AML-193 (cell line): ENCODE measurements around the gene KCTD12.
"Not testable (repeated sequence)": the region's sequence is repeated elsewhere in the genome, so short reads cannot be mapped to it uniquely, and the experiment has no call there.

Experiments
- DNase-seq, 2 experiments: peaks; one replicate each; lab custom pipeline; 2025; lab: John Stamatoyannopoulos, UW

KCTD12 gene

GRCh38 chr13:76886292-76887075 lies at the start of gene KCTD12:
Gene KCTD12, minus strand, starts transcription at chr13:76886405. Its CDS starts 257 bp downstream, at chr13:76886148.
- DNase-seq = peak; percentile 63 to 71

- no peak for DNase-seq
Observed at GRCh38 chr13:76934671-76935070, 48.5 kb upstream of the KCTD12 start.

GRCh38 chr13:76932076-76932475 lies 45.9 kb upstream of the KCTD12 start:
- DNase-seq = no peak

- no peak for DNase-seq
Observed at GRCh38 chr13:76929851-76930374, 43.7 kb upstream of the KCTD12 start.

- no peak for DNase-seq
Observed at GRCh38 chr13:76929320-76929719, 43.1 kb upstream of the KCTD12 start.

- no peak for DNase-seq
Observed at GRCh38 chr13:76928456-76928855, 42.3 kb upstream of the KCTD12 start.

GRCh38 chr13:76927955-76928354 lies 41.8 kb upstream of the KCTD12 start:
- no peak for DNase-seq

GRCh38 chr13:76925115-76925514 lies 38.9 kb upstream of the KCTD12 start:
- DNase-seq = no peak

GRCh38 chr13:76921516-76921915 lies 35.3 kb upstream of the KCTD12 start:
- DNase-seq = no peak

GRCh38 chr13:76917755-76918481 lies 31.7 kb upstream of the KCTD12 start:
- DNase-seq = not testable (repeated sequence)

- no peak for DNase-seq
Observed at GRCh38 chr13:76917095-76917494, 30.9 kb upstream of the KCTD12 start.

GRCh38 chr13:76913898-76914297 lies 27.7 kb upstream of the KCTD12 start:
- DNase-seq = no peak

- no peak for DNase-seq
Observed at GRCh38 chr13:76912476-76912875, 26.3 kb upstream of the KCTD12 start.

GRCh38 chr13:76904507-76904906 lies 18.3 kb upstream of the KCTD12 start:
- no peak for DNase-seq

- DNase-seq = peak; percentile 79 to 88
Observed at GRCh38 chr13:76903544-76904162, 17.4 kb upstream of the KCTD12 start.

- not testable (repeated sequence) for DNase-seq
Observed at GRCh38 chr13:76899066-76899465, 12.9 kb upstream of the KCTD12 start.

GRCh38 chr13:76897171-76897570 lies 11.0 kb upstream of the KCTD12 start:
- not testable (repeated sequence) for DNase-seq

- DNase-seq = peak; percentile 28 to 30
Observed at GRCh38 chr13:76894401-76895110, 8.4 kb upstream of the KCTD12 start.

- no peak for DNase-seq
Observed at GRCh38 chr13:76892488-76892887, 6.3 kb upstream of the KCTD12 start.

- DNase-seq = no peak
Observed at GRCh38 chr13:76890021-76890420, 3.8 kb upstream of the KCTD12 start.

- no peak for DNase-seq
Observed at GRCh38 chr13:76889254-76889653, 3.0 kb upstream of the KCTD12 start.

GRCh38 chr13:76888421-76888820 lies 2.2 kb upstream of the KCTD12 start:
- DNase-seq = no peak
